Parathyroid adenoma (tissue), 2 donors: Measurements from ENCODE around the gene TAS2R3.

Experiments
- H2AFZ ChIP-seq: fragments of 300-600 bp; sonication (generic); one replicate; pipeline ENCODE4 v1.7.0; 2017; ENCODE audit warnings: antibody characterized with exemption, mild to moderate bottlenecking
- H3K27ac ChIP-seq: fragments of 300-600 bp; sonication (generic); one replicate; pipeline ENCODE4 v1.7.0; 2017
- H3K27me3 ChIP-seq: fragments of 300-600 bp; sonication (generic); one replicate; pipeline ENCODE4 v1.7.0; 2017; ENCODE audit warnings: low read length; ENCODE audit not compliant: control insufficient read depth, insufficient read depth
- H3K36me3 ChIP-seq: fragments of 300-600 bp; sonication (generic); one replicate; pipeline ENCODE4 v1.7.0; 2017; ENCODE audit warnings: low read length; ENCODE audit not compliant: control insufficient read depth, insufficient read depth
- H3K4me1 ChIP-seq: fragments of 300-600 bp; sonication (generic); one replicate; pipeline ENCODE4 v1.7.0; 2017; ENCODE audit warnings: control low read depth
- H3K4me2 ChIP-seq: fragments of 300-600 bp; sonication (generic); one replicate; pipeline ENCODE4 v1.7.0; 2017; ENCODE audit warnings: low read length
- H3K4me3 ChIP-seq: fragments of 300-600 bp; sonication (generic); one replicate; pipeline ENCODE4 v1.7.0; 2017; ENCODE audit warnings: low read depth, low read length
- H3K79me2 ChIP-seq: fragments of 300-600 bp; sonication (generic); one replicate; pipeline ENCODE4 v1.7.0; 2017; ENCODE audit warnings: control low read depth
- H3K9ac ChIP-seq: fragments of 300-600 bp; sonication (generic); one replicate; pipeline ENCODE4 v1.7.0; 2017; ENCODE audit warnings: mild to moderate bottlenecking
- H3K9me3 ChIP-seq: fragments of 300-600 bp; sonication (generic); one replicate; pipeline ENCODE4 v1.7.0; 2017; ENCODE audit warnings: low read length; ENCODE audit not compliant: control insufficient read depth
- CTCF ChIP-seq: fragments of 300-600 bp; sonication (generic); IDR thresholded peaks from one replicate; pipeline ENCODE4 v1.7.0; 2017; ENCODE audit warnings: antibody characterized with exemption, mild to moderate bottlenecking
- donor health status: primary hyperparathyroidism.

The TAS2R3 gene

GRCh38 chr7:141763797-141764196 lies at the start of gene TAS2R3:
Gene TAS2R3, plus strand, starts transcription at chr7:141764097. Its CDS starts 62 bp downstream, at chr7:141764159.
- Histone ChIP-seq H3K36me3 (no peaks in the 10 kb centered on the region), H3K79me2 (peaks cover 10% of the 10 kb centered on the region), H3K4me2 (no peak within 1 kb of the TSS), H3K9ac (no peak within 1 kb of the TSS), H3K4me3 (no peak within 1 kb of the TSS), H2AFZ (no peak within 1 kb of the TSS), H3K27ac (no peak within 1 kb of the TSS), H3K4me1 (no peaks in the 10 kb centered on the region), H3K27me3 (no peaks in the 10 kb centered on the region), H3K9me3 (no peaks in the 10 kb centered on the region)
- no peak for TF ChIP-seq CTCF

- H3K4me3 ChIP-seq: no peak overlapping the region
- no peaks in the 10 kb centered on the region for H3K36me3 ChIP-seq
- H3K4me1 ChIP-seq: no peaks in the 10 kb centered on the region
- no peaks in the 10 kb centered on the region for H3K9me3 ChIP-seq
- TF ChIP-seq CTCF: no peak
- H3K4me2 ChIP-seq: no peak overlapping the region
- no peak overlapping the region for H3K9ac ChIP-seq
- H3K79me2 ChIP-seq: no peaks in the 10 kb centered on the region
- no peak overlapping the region for H3K27ac ChIP-seq
- no peaks in the 10 kb centered on the region for H3K27me3 ChIP-seq
- H2AFZ ChIP-seq: no peak overlapping the region
These were observed 49.3 kb upstream of the TAS2R3 start for GRCh38 chr7:141714571-141714970.

GRCh38 chr7:141715018-141715417 lies 48.9 kb upstream of the TAS2R3 start:
- no peak overlapping the region for H3K4me3 ChIP-seq
- no peaks in the 10 kb centered on the region for H3K27me3 ChIP-seq
- H3K4me1 ChIP-seq: no peaks in the 10 kb centered on the region
- H3K79me2 ChIP-seq: no peaks in the 10 kb centered on the region
- no peaks in the 10 kb centered on the region for H3K36me3 ChIP-seq
- no peak overlapping the region for H3K4me2 ChIP-seq
- H3K9me3 ChIP-seq: no peaks in the 10 kb centered on the region
- no peak overlapping the region for H2AFZ ChIP-seq
- H3K27ac ChIP-seq: no peak overlapping the region
- no peak overlapping the region for H3K9ac ChIP-seq
- no peak for TF ChIP-seq CTCF

- Histone ChIP-seq H3K79me2 (no peaks in the 10 kb centered on the region), H3K27me3 (no peaks in the 10 kb centered on the region), H3K36me3 (no peaks in the 10 kb centered on the region), H3K9ac (no peak overlapping the region), H3K27ac (no peak overlapping the region), H3K9me3 (no peaks in the 10 kb centered on the region), H3K4me2 (no peak overlapping the region), H2AFZ (no peak overlapping the region), H3K4me1 (no peaks in the 10 kb centered on the region), H3K4me3 (no peak overlapping the region)
- TF ChIP-seq CTCF: no peak
These were observed 47.9 kb upstream of the TAS2R3 start for GRCh38 chr7:141715794-141716689.

- Histone ChIP-seq H2AFZ (no peak overlapping the region), H3K4me2 (no peak overlapping the region), H3K27me3 (no peaks in the 10 kb centered on the region), H3K36me3 (no peaks in the 10 kb centered on the region), H3K4me3 (no peak overlapping the region), H3K9ac (no peak overlapping the region), H3K27ac (no peak overlapping the region), H3K9me3 (no peaks in the 10 kb centered on the region), H3K79me2 (no peaks in the 10 kb centered on the region), H3K4me1 (no peaks in the 10 kb centered on the region)
- no peak for TF ChIP-seq CTCF
These were observed 46.4 kb upstream of the TAS2R3 start for GRCh38 chr7:141717450-141717849.
